IPS-11a (cell line): ENCODE data around the gene SLC17A4.

Experiments
- H3K4me3 ChIP-seq: one replicate; pipeline ENCODE4 v1.5.1; 2013; ENCODE audit warnings: low read depth, low read length, control low read depth

Gene SLC17A4

DNA sequence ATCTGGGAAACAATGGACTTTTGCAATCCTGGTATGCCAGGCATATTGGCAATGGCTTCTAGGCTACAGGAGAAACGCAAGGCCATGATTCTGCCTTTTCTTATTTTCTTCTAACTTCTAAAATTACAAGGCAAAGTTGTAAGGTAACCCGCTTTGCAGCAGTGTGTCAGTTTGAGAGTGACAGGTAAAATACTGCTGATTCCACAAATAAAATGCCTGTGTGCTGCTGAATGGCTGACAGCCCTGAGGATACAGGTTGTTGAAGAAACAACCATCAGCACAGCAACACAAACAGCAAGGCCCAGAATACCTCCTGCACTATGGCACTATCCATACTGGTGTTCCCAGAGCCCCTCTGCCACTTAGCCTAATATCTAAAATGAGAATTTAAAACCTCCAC lies 40.2 kb downstream of the SLC17A4 start:
- no peak overlapping the region for H3K4me3 ChIP-seq

DNA sequence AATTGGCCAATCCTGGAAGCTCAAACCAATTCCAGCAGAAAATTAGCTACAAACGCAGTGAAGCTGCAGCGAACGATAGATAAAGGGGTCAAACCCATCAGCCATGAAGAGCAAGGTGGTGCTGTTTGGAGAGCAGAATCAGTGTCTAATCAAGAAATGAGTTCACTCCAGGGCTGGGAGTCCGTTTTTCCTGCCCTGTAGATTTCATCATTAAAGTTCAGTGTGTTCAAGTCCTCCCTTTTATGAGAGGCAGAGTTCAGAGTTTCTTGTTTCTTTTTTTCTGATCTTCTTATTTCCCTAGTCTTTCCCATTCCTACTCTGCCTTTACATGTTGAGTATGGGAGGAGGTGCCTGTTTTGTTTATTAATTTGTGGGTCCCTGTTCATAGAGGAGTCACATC lies 46.9 kb downstream of the SLC17A4 start:
- H3K4me3 ChIP-seq, result no peak overlapping the region

DNA sequence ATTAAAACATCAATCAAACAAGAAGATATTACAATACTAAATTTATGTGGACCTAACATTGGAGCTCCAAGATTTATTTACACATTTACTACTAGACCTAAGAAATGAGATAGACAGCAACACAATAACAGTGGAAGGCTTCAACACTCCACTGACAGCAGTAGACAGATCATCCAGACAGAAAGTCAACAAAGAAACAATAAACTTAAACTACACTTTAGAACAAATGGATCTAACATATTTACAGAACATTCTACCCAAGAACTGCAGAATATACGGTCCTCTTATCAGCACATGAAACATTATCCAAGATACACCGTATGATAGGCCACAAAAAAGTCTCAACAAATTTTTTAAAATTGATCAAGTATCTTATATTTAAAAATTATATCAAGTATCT lies 50.3 kb downstream of the SLC17A4 start:
- no peak overlapping the region for H3K4me3 ChIP-seq

DNA sequence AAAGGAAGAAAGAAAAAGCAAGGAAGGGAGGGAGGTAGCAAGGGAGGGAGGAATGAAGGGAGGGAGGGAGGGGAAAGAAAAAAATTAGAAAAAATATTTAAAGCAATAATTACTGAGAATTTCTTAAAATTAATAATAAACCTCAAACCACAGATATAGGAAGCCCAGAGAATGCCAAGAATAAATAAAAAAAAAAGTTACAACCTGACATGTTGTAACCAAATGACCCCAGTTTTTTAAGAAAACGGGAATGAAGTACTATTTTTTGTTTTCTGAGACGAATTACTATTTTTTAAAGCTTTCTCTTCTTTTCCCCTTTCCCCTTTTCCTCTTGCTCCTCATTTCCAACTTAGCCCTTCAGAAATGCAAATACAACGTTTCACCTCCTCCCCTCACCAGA lies 60.7 kb downstream of the SLC17A4 start:
- H3K4me3 ChIP-seq, result no peak overlapping the region

DNA sequence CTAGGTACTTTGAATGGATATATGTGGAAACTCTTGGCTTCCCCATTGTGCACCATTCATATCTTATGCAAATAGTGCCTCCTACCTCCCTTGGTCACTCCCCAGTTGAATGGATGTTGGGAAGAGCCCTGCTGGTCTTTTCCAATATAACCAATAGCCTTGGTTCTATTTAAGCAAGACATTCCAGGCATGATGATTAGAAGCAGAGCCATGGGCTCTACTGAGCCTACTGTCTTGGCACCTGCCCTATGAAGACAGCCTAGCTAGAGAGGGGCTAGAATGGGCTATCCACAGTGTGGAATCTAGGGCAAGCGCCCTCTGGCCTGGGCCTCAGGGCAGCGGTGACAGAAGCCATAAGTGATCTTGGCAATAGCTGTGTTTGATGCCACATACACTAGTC lies 61.7 kb downstream of the SLC17A4 start:
- no peak overlapping the region for H3K4me3 ChIP-seq

DNA sequence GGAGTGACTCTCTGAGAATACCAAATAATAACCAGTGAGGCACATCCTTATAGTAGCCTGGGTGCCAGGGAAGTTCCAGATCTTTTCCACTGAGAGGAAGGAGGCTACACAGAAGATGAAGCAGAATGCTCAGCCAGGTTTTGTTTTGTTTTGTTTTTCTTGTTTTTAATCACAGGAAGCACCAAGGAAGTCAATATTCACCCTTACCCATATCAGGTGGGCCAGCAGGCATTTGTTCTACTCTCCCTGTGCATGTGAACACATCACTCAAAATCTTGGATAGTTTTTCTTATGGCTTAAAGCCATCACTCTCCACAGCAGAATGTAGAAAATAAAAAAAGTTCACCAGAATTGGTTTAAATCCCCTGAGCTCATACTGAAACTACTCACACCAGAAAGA lies 66.8 kb downstream of the SLC17A4 start:
- H3K4me3 ChIP-seq, result no peak overlapping the region

DNA sequence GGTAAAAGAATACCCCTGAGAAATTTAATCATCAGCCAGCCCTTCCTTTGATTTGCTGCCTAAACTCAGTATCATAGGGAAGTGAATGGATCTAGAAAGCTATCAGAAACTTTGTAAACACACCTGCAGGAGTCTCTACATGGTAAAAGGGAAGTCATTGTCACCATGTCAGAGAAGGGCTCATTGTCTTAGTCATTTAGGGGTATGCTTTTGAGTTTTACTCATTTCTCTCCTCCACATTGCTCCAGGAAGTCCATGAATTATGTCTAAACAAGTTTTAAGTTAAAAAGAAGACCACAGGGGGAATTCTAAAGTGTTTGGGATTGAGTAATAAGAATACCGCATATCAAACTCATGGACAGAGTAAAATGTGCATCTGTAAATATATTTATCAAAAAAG lies 74.8 kb downstream of the SLC17A4 start:
- no peak overlapping the region for H3K4me3 ChIP-seq

DNA sequence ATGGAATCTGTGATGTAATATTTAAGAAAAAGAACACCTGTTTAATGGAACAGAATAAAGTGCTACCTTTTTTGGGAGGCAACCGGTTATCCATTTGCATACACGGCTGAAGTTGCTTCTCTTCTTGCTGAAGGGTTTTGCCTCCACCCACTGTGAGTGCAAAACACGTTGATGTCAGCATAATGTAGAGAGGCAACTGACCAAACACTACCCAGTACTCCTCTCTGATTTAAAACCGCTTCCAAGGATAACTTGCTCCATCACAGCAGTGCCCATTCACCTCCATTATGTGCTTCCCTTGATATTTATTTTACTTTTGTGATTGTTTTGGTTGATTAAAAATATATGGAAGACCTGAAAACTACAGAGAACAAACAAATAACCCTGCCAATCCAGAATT lies 75.9 kb downstream of the SLC17A4 start:
- H3K4me3 ChIP-seq, result no peak overlapping the region
